Body of pancreas (tissue), 4 donors: ENCODE data around the gene ERI2. TPM values are rescaled to one million over a fixed set of nuclear protein-coding genes. Genes with fewer than 3 reads are reported as not detected.
"Not testable (repeated sequence)": the region's sequence is repeated elsewhere in the genome, so short reads cannot be mapped to it uniquely, and the experiment has no call there.

ENCODE experiments used
- ATAC-seq: fragments of 150-250 bp; one replicate; pipeline ENCODE4 v1.9.1; 2016
- DNase-seq, 4 donors: peaks; one replicate each; pipeline ENCODE4 v3.0.0-alpha.2; 2019
- H3K27ac ChIP-seq, 4 donors: fragments of 200-600 bp; sonication (generic); 1 replicate in 3 of 4; 2 replicates in 1 of 4; pipeline versions ENCODE4 v1.5.1 to v1.6.1; 2016 to 2019; ENCODE audit warnings: mild to moderate bottlenecking in 1 of 4, mixed read lengths in 1 of 4, moderate library complexity in 1 of 4
- H3K27me3 ChIP-seq, 2 donors: fragments of 200-600 bp; sonication (generic); one replicate each; pipeline ENCODE4 v1.6.0; 2016; ENCODE audit warnings: mild to moderate bottlenecking in 1 of 2
- H3K36me3 ChIP-seq, 2 donors: fragments of 200-600 bp; sonication (generic); replicated peaks in 1 of 2; 2 replicates each; pipeline ENCODE4 v1.5.1; 2016; ENCODE audit warnings: low read depth in 2 of 2; ENCODE audit not compliant: insufficient read depth in 1 of 2
- H3K4me1 ChIP-seq: fragments of 200-600 bp; sonication (generic); one replicate; pipeline ENCODE4 v1.6.0; 2016
- H3K4me3 ChIP-seq, 2 donors: fragments of 200-600 bp; sonication (generic); 1 replicate in 1 of 2; 2 replicates in 1 of 2; pipeline ENCODE4 v1.5.1; 2016 to 2019
- H3K9me3 ChIP-seq, 3 donors: fragments of 200-600 bp; sonication (generic); 1 replicate in 2 of 3; 2 replicates in 1 of 3; pipeline ENCODE4 v1.5.1; 2016
- CTCF ChIP-seq, 7 experiments: fragments of 450-650 bp in 4 of 7; fragments of 200-600 bp in 3 of 7; sonication (generic) in 3 of 7; IDR thresholded peaks; one replicate each; pipeline ENCODE4 v1.5.1; 2016 to 2019; ENCODE audit warnings: antibody characterized with exemption in 7 of 7
- POLR2A ChIP-seq, 3 donors: fragments of 450-650 bp; IDR thresholded peaks; one replicate each; pipeline ENCODE4 v1.6.1; 2016; ENCODE audit warnings: antibody characterized with exemption in 3 of 3, mild to moderate bottlenecking in 2 of 3
- WGBS, 2 donors: methylation state at CpG; one replicate each; pipeline ENCODE4 v1.1.5; 2017; 5-methylcytosine and 5-hydroxymethylcytosine counted together
- intact Hi-C: fragments of 100-400 bp; cut with DNase I; formaldehyde crosslinking; loops from one replicate; pipeline ENCODE4 v1.15.1; 2023
- total RNA-seq, 2 donors: library from RNA; depleted of rRNA; stranded (reverse); fragments of >200 nt; gene quantifications; one replicate each; pipeline ENCODE4 v1.1.0, GENCODE V29; 2016

ERI2 gene
- total RNA-seq, 2 donors from 2014 or later: 13.2 to 16.3 TPM

GRCh38 chr16:20761175-20761574, 45.1 kb downstream of the ERI2 start:
- intact Hi-C loops: no loop called here
- peaks cover 30% of the 10 kb centered on the region for H3K4me1 ChIP-seq
- 67 to 78% methylated on average over 1 of the region's 1 CpG for WGBS, 2 donors
- no peak overlapping the region for H3K4me3 ChIP-seq
- no peak overlapping the region for H3K27ac ChIP-seq
- ATAC-seq (no peak), DNase-seq (no peak)
- H3K27me3 ChIP-seq: no peaks in the 10 kb centered on the region
- no peaks in the 10 kb centered on the region for H3K9me3 ChIP-seq
- H3K36me3 ChIP-seq: no peaks in the 10 kb centered on the region
- TF ChIP-seq CTCF (IDR thresholded peaks at IDR 0.05) (no peak), POLR2A (IDR thresholded peaks at IDR 0.05) (no peak)

DNA sequence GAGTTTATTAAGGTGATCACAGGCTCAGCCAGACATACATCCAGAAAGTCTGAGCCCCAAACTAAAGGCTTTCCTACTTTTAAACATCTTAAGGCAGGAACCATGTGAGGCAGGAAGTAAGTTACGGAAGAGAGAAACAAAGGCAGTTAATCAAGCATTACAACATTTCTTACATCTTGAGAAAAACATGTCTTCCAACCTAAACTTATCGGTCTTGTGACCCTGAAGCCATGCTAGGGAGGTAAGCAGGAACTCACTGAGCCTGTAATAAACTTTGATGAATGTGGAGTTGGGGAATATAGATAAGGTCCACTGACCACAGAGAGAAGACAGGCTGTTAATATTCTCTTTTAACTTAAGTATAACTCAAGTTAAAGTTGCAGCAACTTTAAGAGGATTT, 45.9 kb downstream of the ERI2 start:
- Histone ChIP-seq H3K36me3 (no peaks in the 10 kb centered on the region), H3K4me3 (no peak overlapping the region), H3K4me1 (peaks cover 30% of the 10 kb centered on the region), H3K9me3 (no peaks in the 10 kb centered on the region), H3K27ac (no peak overlapping the region), H3K27me3 (no peaks in the 10 kb centered on the region)
- no peak for TF ChIP-seq CTCF (IDR thresholded peaks at IDR 0.05)
- TF ChIP-seq POLR2A (IDR thresholded peaks at IDR 0.05): no peak
- intact Hi-C loops: no loop called here
- no peak for ATAC-seq
- WGBS, 2 donors: 77 to 93% methylated on average over 2 of the region's 2 CpGs
- no peak for DNase-seq

DNA sequence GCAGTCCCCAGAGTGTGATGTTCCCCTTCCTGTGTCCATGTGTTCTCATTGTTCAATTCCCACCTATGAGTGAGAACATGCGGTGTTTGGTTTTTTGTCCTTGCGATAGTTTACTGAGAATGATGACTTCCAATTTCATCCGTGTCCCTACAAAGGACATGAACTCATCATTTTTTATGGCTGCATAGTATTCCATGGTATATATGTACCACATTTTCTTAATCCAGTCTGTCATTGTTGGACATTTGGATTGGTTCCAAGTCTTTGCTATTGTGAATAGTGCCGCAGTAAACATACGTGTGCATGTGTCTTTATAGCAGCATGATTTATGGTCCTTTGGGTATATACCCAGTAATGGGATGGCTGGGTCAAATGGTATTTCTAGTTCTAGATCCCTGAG, 50.5 kb downstream of the ERI2 start:
- intact Hi-C loops, H3K4me1 ChIP-seq, H3K27me3 ChIP-seq, H3K27ac ChIP-seq, ATAC-seq, H3K4me3 ChIP-seq, H3K9me3 ChIP-seq, H3K36me3 ChIP-seq, DNase-seq: not testable (repeated sequence)
- 100% methylated on average over 1 to 2 of the region's 5 CpGs for WGBS, 2 donors

DNA sequence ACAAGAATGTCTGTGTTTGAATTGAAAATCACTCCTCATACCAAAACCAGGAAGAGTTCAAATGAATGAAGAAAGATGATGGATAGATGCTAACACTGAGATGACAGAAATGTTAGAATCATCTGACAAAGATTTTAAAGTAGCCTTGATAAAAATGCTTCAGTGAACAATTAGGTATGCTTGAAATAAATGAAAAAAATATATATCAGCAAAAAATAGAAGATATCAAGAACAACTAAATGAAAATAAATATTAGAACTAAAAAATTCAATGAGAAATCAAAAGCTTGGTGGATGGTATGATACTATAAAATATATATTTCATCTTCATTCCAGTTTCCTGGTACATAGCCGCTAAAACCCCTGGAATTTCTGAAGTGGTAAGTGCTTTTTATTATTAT, 51.0 kb downstream of the ERI2 start:
- 76 to 85% methylated on average over 1 of the region's 1 CpG for WGBS, 2 donors
- Histone ChIP-seq H3K4me3 (no peak overlapping the region), H3K9me3 (no peaks in the 10 kb centered on the region), H3K27me3 (no peaks in the 10 kb centered on the region), H3K27ac (no peak overlapping the region), H3K36me3 (no peaks in the 10 kb centered on the region), H3K4me1 (no peaks in the 10 kb centered on the region)
- DNase-seq: no peak
- TF ChIP-seq CTCF (IDR thresholded peaks at IDR 0.05) (no peak), POLR2A (IDR thresholded peaks at IDR 0.05) (no peak)
- intact Hi-C loops: no loop called here
- ATAC-seq: no peak

GRCh38 chr16:20753727-20754126, 52.5 kb downstream of the ERI2 start:
- 55 to 64% methylated on average over 1 of the region's 1 CpG for WGBS, 2 donors
- Histone ChIP-seq H3K4me3 (no peak overlapping the region), H3K36me3 (no peaks in the 10 kb centered on the region), H3K27me3 (no peaks in the 10 kb centered on the region), H3K27ac (no peak overlapping the region), H3K4me1 (no peaks in the 10 kb centered on the region), H3K9me3 (no peaks in the 10 kb centered on the region)
- TF ChIP-seq POLR2A (IDR thresholded peaks at IDR 0.05) (no peak), CTCF (IDR thresholded peaks at IDR 0.05) (no peak)
- intact Hi-C loops: no loop called here
- ATAC-seq (no peak), DNase-seq (no peak)
